Endothelial cell of umbilical vein (primary cell): Measurements from ENCODE around the gene EML1. TPM values are rescaled to one million over a fixed set of nuclear protein-coding genes. Genes with fewer than 3 reads are reported as not detected.

Source experiments
- BruUV-seq: library from RNA; stranded (reverse); fragments of 400-500 nt; replicated peaks from 2 replicates; lab custom pipeline; 2021; lab: Mats Ljungman, UMichigan
- CTCF ChIA-PET: fragments of 300-600, 350-600 bp; sonication (Branson Sonifier 250); formaldehyde crosslinking; loops from one replicate; lab custom pipeline; 2021; ENCODE audit warnings: antibody characterized with exemption, inconsistent platforms; lab: Charles Lee
- POLR2A ChIA-PET: fragments of 300-600, 350-600 bp; sonication (Branson Sonifier 250); formaldehyde crosslinking; loops from one replicate; lab custom pipeline; 2021; ENCODE audit warnings: antibody characterized with exemption, inconsistent platforms; lab: Charles Lee
- DNase-seq: peaks from one replicate; pipeline ENCODE4 v3.0.0-alpha.2; 2011; ENCODE audit warnings: low read depth, low spot score
- FAIRE-seq: peaks from 2 replicates; lab custom pipeline; 2011; peaks lifted over from hg19 to GRCh38; lab: Jason Lieb, UNC
- H2AFZ ChIP-seq: 2 replicates; pipeline ENCODE4 v1.6.0; 2012; ENCODE audit warnings: low read depth, low read length, control low read depth, inconsistent platforms
- H3K27ac ChIP-seq: 2 replicates; pipeline ENCODE4 v1.5.1; 2011; ENCODE audit warnings: low read depth, mild to moderate bottlenecking, control low read depth, low read length, moderate library complexity; ENCODE audit not compliant: insufficient read depth
- H3K27me3 ChIP-seq, 2 experiments: 2 replicates each; pipeline versions ENCODE4 v1.6.0 to v1.6.1; 2011; ENCODE audit warnings: low read length in 2 of 2, mixed read lengths in 1 of 2; ENCODE audit not compliant: control insufficient read depth in 2 of 2, insufficient read depth in 2 of 2
- H3K36me3 ChIP-seq, 2 experiments: 2 replicates in 1 of 2; 3 replicates in 1 of 2; pipeline ENCODE4 v1.5.1; 2011; ENCODE audit warnings: low read length in 2 of 2, mild to moderate bottlenecking in 1 of 2, moderate library complexity in 1 of 2; ENCODE audit not compliant: control insufficient read depth in 2 of 2, insufficient read depth in 2 of 2; ENCODE audit errors: extremely low read depth in 1 of 2
- H3K4me1 ChIP-seq: 3 replicates; pipeline ENCODE4 v1.5.1; 2011; ENCODE audit warnings: mild to moderate bottlenecking, low read length; ENCODE audit not compliant: control insufficient read depth, insufficient read depth; ENCODE audit errors: extremely low read depth
- H3K4me2 ChIP-seq: 2 replicates; pipeline ENCODE4 v1.6.1; 2011; ENCODE audit warnings: low read length, control low read depth, mixed read lengths; ENCODE audit not compliant: insufficient read depth
- H3K4me3 ChIP-seq, 3 experiments: fragments of 200-600 bp in 1 of 3; sonication (generic), shearing (Covaris generic) in 1 of 3; replicated peaks in 1 of 3; 2 replicates each; pipeline ENCODE4 v1.5.1; 2011 to 2016; ENCODE audit warnings: control low read depth in 3 of 3, low read length in 3 of 3, mild to moderate bottlenecking in 2 of 3, inconsistent platforms in 1 of 3, low read depth in 1 of 3, moderate library complexity in 1 of 3; ENCODE audit not compliant: insufficient read depth in 1 of 3
- H3K79me2 ChIP-seq: 2 replicates; pipeline ENCODE4 v1.6.0; 2012; ENCODE audit warnings: low read length, inconsistent platforms; ENCODE audit not compliant: control insufficient read depth, insufficient read depth
- H3K9ac ChIP-seq: replicated peaks from 2 replicates; pipeline ENCODE3; 2011; ENCODE audit warnings: low read length, control low read depth; ENCODE audit not compliant: insufficient read depth; ENCODE audit errors: extremely low read depth
- H3K9me1 ChIP-seq: replicated peaks from 3 replicates; pipeline ENCODE4 v1.6.0; 2011; ENCODE audit warnings: mild to moderate bottlenecking, low read length; ENCODE audit not compliant: control insufficient read depth, insufficient read depth; ENCODE audit errors: extremely low read depth
- H3K9me3 ChIP-seq: replicated peaks from 2 replicates; pipeline ENCODE4 v1.5.1; 2012; ENCODE audit warnings: low read length, inconsistent platforms; ENCODE audit not compliant: control insufficient read depth, insufficient read depth
- H4K20me1 ChIP-seq: replicated peaks from 2 replicates; pipeline ENCODE3; 2011; ENCODE audit warnings: mild to moderate bottlenecking, low read length; ENCODE audit not compliant: control insufficient read depth, insufficient read depth; ENCODE audit errors: extremely low read depth
- CTCF ChIP-seq, 2 donors: IDR thresholded peaks; 1 replicate in 1 of 2; 2 replicates in 1 of 2; pipeline ENCODE4 v1.5.1; 2011; ENCODE audit warnings: low read length in 2 of 2, mild to moderate bottlenecking in 2 of 2, moderate library complexity in 2 of 2, control low read depth in 1 of 2, inconsistent platforms in 1 of 2, low read depth in 1 of 2; ENCODE audit not compliant: insufficient read depth in 1 of 2; ENCODE audit errors: extremely low read depth in 1 of 2
- EZH2 ChIP-seq: IDR thresholded peaks from 2 replicates; pipeline ENCODE4 v1.6.1; 2012; ENCODE audit warnings: borderline replicate concordance, low read depth, mild to moderate bottlenecking, moderate library complexity, low read length, inconsistent platforms; ENCODE audit not compliant: severe bottlenecking
- FOS ChIP-seq: IDR thresholded peaks from 2 replicates; pipeline ENCODE4 v1.6.1; 2011; ENCODE audit warnings: mild to moderate bottlenecking, low read length, moderate library complexity, borderline replicate concordance; ENCODE audit not compliant: insufficient read depth
- GATA2 ChIP-seq: IDR thresholded peaks from 2 replicates; pipeline ENCODE4 v1.7.0; 2011; ENCODE audit warnings: low read depth, mild to moderate bottlenecking, moderate library complexity, mixed read lengths, low read length; ENCODE audit not compliant: insufficient read length, insufficient read depth
- JUN ChIP-seq: IDR thresholded peaks from 2 replicates; pipeline ENCODE4 v1.6.1; 2011; ENCODE audit warnings: borderline replicate concordance, low read depth; ENCODE audit not compliant: insufficient read length, insufficient read depth
- MAX ChIP-seq: IDR thresholded peaks from 2 replicates; pipeline ENCODE4 v1.6.1; 2011; ENCODE audit not compliant: insufficient read depth, insufficient read length
- MYC ChIP-seq: IDR thresholded peaks from one replicate; pipeline ENCODE4 v1.6.1; 2011; ENCODE audit warnings: mild to moderate bottlenecking, low read depth, low read length
- POLR2A ChIP-seq: IDR thresholded peaks from 2 replicates; pipeline ENCODE4 v1.6.1; 2012; ENCODE audit warnings: low read depth, mild to moderate bottlenecking, control low read depth, low read length
- POLR2AphosphoS5 ChIP-seq: IDR thresholded peaks from 2 replicates; pipeline ENCODE4 v1.6.1; 2012; ENCODE audit warnings: low read depth, mild to moderate bottlenecking, control low read depth, low read length, moderate library complexity; ENCODE audit not compliant: insufficient read depth
- dilution Hi-C: fragments of 300-500 bp; cut with MboI; formaldehyde crosslinking; loops from one replicate; pipeline ENCODE4 v1.15.0; 2019; ENCODE audit warnings: low sequenced_read_pairs; ENCODE audit not compliant: extremely low pct_ligation_motif_present
- intact Hi-C: fragments of 100-400 bp; cut with micrococcal nuclease; formaldehyde crosslinking; loops from one replicate; pipeline ENCODE4 v1.10.0; 2022
- polyA plus RNA-seq, 4 experiments: library from polyadenylated mRNA; depleted of rRNA in 3 of 4; stranded (reverse) in 3 of 4; unstranded in 1 of 4; fragments of >200 nt; gene quantifications; 2 replicates each; pipeline versions ENCODE4 v1.2.1 to v1.2.3, GENCODE V29; 2011 to 2012; ENCODE audit warnings: missing spikeins in 1 of 4
- total RNA-seq: library from RNA; stranded (reverse); gene quantifications from 2 replicates; pipeline ENCODE4 v1.2.3, GENCODE V29; 2021

The EML1 gene
- total and polyA plus RNA-seq, 2 donors (not counting 3 experiments of a cell fraction or from before 2014, with no cell fraction given): 22.9 to 33.0 TPM

- FAIRE-seq (no peak), DNase-seq (no peak)
- Histone ChIP-seq H3K79me2 (peaks cover 28% of the 10 kb centered on the region), H3K4me3 (no peak overlapping the region), H3K4me1 (peaks cover 7% of the 10 kb centered on the region), H3K36me3 (no peaks in the 10 kb centered on the region), H4K20me1 (no peaks in the 10 kb centered on the region), H3K9me3 (no peaks in the 10 kb centered on the region), H3K4me2 (no peak overlapping the region), H3K27ac (no peak overlapping the region), H2AFZ (no peak overlapping the region), H3K9me1 (no peaks in the 10 kb centered on the region), H3K9ac (no peak overlapping the region), H3K27me3 (no peaks in the 10 kb centered on the region)
- ChIA-PET CTCF (interaction anchor here (1.0 to 2.5 kb wide), 2 partner anchors 77 to 132 kb away, joined by 3 to 11 read pairs; no protein-coding TSS in a partner anchor), POLR2A (no interaction called here)
- dilution Hi-C loops (no loop called here), intact Hi-C loops (no loop called here)
- BruUV-seq: no TSS peak
- TF ChIP-seq CTCF (IDR thresholded peaks at IDR 0.05; ENCODE audit: extremely low read depth in 1 of 2, insufficient read depth in 1 of 2, low read depth in 1 of 2, low read length in 2 of 2) (no peak), POLR2A (no peak), FOS (no peak), MYC (no peak), POLR2AphosphoS5 (no peak), GATA2 (no peak), MAX (no peak), JUN (no peak), EZH2 (no peak)
These were observed 183.5 kb downstream of the EML1 start for GRCh38 chr14:99976681-99977080.
